HepG2 (cell line): ENCODE measurements around the gene RPL37A. TPM values are rescaled to one million over a fixed set of nuclear protein-coding genes. Genes with fewer than 3 reads are reported as not detected.
A peak's percentile ranks its signal among the peaks of the same experiment; 100 is the strongest.

ENCODE experiments used
- ATAC-seq: fragments of 200-7000 bp; cut with Tn5 transposase; 3 replicates; pipeline ENCODE4 v1.9.1; 2020; ENCODE audit warnings: mild to moderate bottlenecking, moderate library complexity
- BruUV-seq: library from RNA; stranded (reverse); fragments of 400-500 nt; replicated peaks from 2 replicates; lab custom pipeline; 2021; lab: Mats Ljungman, UMichigan
- CTCF ChIA-PET: fragments of 300-600 bp; formaldehyde crosslinking; extraction: SDS; loops from one replicate; lab custom pipeline; 2021; ENCODE audit warnings: low total read pairs, inconsistent platforms, low intra/inter-chr PET ratio; lab: Yijun Ruan, JAX
- POLR2A ChIA-PET: fragments of 350-600 bp; sonication (Branson Sonifier 250); formaldehyde crosslinking; loops from one replicate; lab custom pipeline; 2020; ENCODE audit warnings: antibody characterized with exemption, inconsistent platforms; lab: Yijun Ruan, JAX
- DNase-seq: peaks from one replicate; pipeline ENCODE4 v3.0.0-alpha.2; 2015; ENCODE audit warnings: low spot score
- FAIRE-seq: peaks from 3 replicates; lab custom pipeline; 2011; peaks lifted over from hg19 to GRCh38; lab: Jason Lieb, UNC
- H2AFZ ChIP-seq: one replicate; pipeline ENCODE4 v1.6.1; 2011; ENCODE audit warnings: low read length, inconsistent platforms
- H3K27ac ChIP-seq: fragments of 300-600 bp; 3 replicates; pipeline ENCODE4 v1.8.0; 2011; ENCODE audit warnings: mixed run types, mild to moderate bottlenecking, mixed read lengths, low read length, inconsistent platforms; ENCODE audit not compliant: insufficient read depth; ENCODE audit errors: extremely low read length
- H3K27me3 ChIP-seq, 2 experiments: fragments of 200-600 bp in 1 of 2; 2 replicates in 1 of 2; 3 replicates in 1 of 2; pipeline versions ENCODE4 v1.6.0 to v1.8.0; 2011; ENCODE audit warnings: low read length in 2 of 2, mild to moderate bottlenecking in 2 of 2, moderate library complexity in 2 of 2, inconsistent platforms in 1 of 2; ENCODE audit not compliant: insufficient read depth in 2 of 2, control insufficient read depth in 1 of 2
- H3K36me3 ChIP-seq, 2 experiments: fragments of 200-600 bp in 1 of 2; replicated peaks in 1 of 2; 2 replicates in 1 of 2; 3 replicates in 1 of 2; pipeline versions ENCODE4 v1.5.1 to v1.8.0; 2011; ENCODE audit warnings: low read length in 2 of 2, inconsistent platforms in 1 of 2; ENCODE audit not compliant: insufficient read depth in 2 of 2, control insufficient read depth in 1 of 2
- H3K4me1 ChIP-seq: 2 replicates; pipeline ENCODE4 v1.5.1; 2012; ENCODE audit warnings: low read length, inconsistent platforms; ENCODE audit not compliant: insufficient read depth
- H3K4me2 ChIP-seq: 2 replicates; pipeline ENCODE4 v1.6.0; 2011; ENCODE audit warnings: low read depth, low read length, inconsistent platforms
- H3K4me3 ChIP-seq, 3 experiments: fragments of 200-600 bp in 1 of 3; sonication (generic), shearing (Covaris generic) in 1 of 3; replicated peaks in 1 of 3; 2 replicates each; pipeline ENCODE4 v1.5.1; 2011 to 2016; ENCODE audit warnings: low read length in 3 of 3, inconsistent platforms in 2 of 3, low read depth in 2 of 3, mild to moderate bottlenecking in 2 of 3, control low read depth in 1 of 3, mixed read lengths in 1 of 3; ENCODE audit not compliant: insufficient read depth in 1 of 3
- H3K79me2 ChIP-seq: one replicate; pipeline ENCODE4 v1.6.1; 2011; ENCODE audit warnings: low read length, inconsistent platforms; ENCODE audit not compliant: insufficient read depth
- H3K9ac ChIP-seq: 2 replicates; pipeline ENCODE4 v1.6.0; 2011; ENCODE audit warnings: mild to moderate bottlenecking, low read depth, low read length, inconsistent platforms; ENCODE audit not compliant: insufficient read depth
- H3K9me3 ChIP-seq: 2 replicates; pipeline ENCODE4 v1.5.1; 2012; ENCODE audit warnings: mild to moderate bottlenecking, low read length
- H4K20me1 ChIP-seq: 2 replicates; pipeline ENCODE4 v1.6.0; 2011; ENCODE audit warnings: inconsistent platforms, mild to moderate bottlenecking, low read length, moderate library complexity; ENCODE audit not compliant: insufficient read depth
- FOXJ3 ChIP-seq: sonication (generic); formaldehyde crosslinking; IDR thresholded peaks from 2 replicates; pipeline ENCODE4 v1.4.0; 2020; ENCODE audit warnings: missing genetic modification reagents, mild to moderate bottlenecking, borderline replicate concordance
- HNRNPLL ChIP-seq: fragments of 200-400 bp; formaldehyde crosslinking; IDR thresholded peaks from 2 replicates; pipeline ENCODE4 v1.6.1; 2017; ENCODE audit warnings: mild to moderate bottlenecking, low read depth, low read length; ENCODE audit not compliant: poor library complexity, severe bottlenecking
- POLR2G ChIP-seq: fragments of 200-400 bp; formaldehyde crosslinking; IDR thresholded peaks from 2 replicates; pipeline ENCODE4 v1.6.1; 2018; ENCODE audit warnings: mild to moderate bottlenecking, low read depth, low read length, moderate library complexity
- TOE1 ChIP-seq: sonication (generic); formaldehyde crosslinking; IDR thresholded peaks from 2 replicates; pipeline ENCODE4 v1.4.0; 2020; ENCODE audit warnings: mild to moderate bottlenecking, missing genetic modification reagents
- WGBS: methylation state at CpG from one replicate; pipeline ENCODE4 v1.1.6; 2017; ENCODE audit warnings: low lambda C conversion rate; 5-methylcytosine and 5-hydroxymethylcytosine counted together
- in situ Hi-C: cut with HindIII; loops from 2 replicates; pipeline ENCODE4 v1.10.0; 2017; ENCODE audit warnings: low pct_unique_long_range_greater_than_20kb; ENCODE audit not compliant: extremely low pct_ligation_motif_present
- intact Hi-C: fragments of 100-400 bp; cut with micrococcal nuclease; formaldehyde crosslinking; loops from one replicate; pipeline ENCODE4 v1.10.0; 2022; ENCODE audit not compliant: unreplicated experiment
- polyA plus RNA-seq, 8 experiments: library from polyadenylated mRNA; depleted of rRNA in 3 of 8; stranded (reverse) in 7 of 8; unstranded in 1 of 8; fragments of >200 nt; fragmentation: Illumina TruSeq in 4 of 8; extraction: Trizol in 4 of 8; gene quantifications; 2 replicates each; pipeline versions ENCODE4 v1.2.1 to v1.2.3, GENCODE V29; 2011 to 2016; ENCODE audit warnings: low read depth in 4 of 8, missing spikeins in 1 of 8, mixed read lengths in 1 of 8; ENCODE audit not compliant: insufficient read depth in 1 of 8
- total RNA-seq, 5 experiments: library from RNA; depleted of rRNA; stranded (reverse); fragments of >200 nt; fragmentation: Illumina TruSeq; extraction: Trizol; gene quantifications; 2 replicates each; pipeline ENCODE4 v1.2.3, GENCODE V29; 2016; ENCODE audit warnings: low read depth in 1 of 5
- TF ChIP-seq, protein P1 (sequence below): sonication (generic); formaldehyde crosslinking; IDR thresholded peaks from 2 replicates; pipeline ENCODE4 v1.5.0; 2020; ENCODE audit warnings: missing genetic modification reagents, mild to moderate bottlenecking, borderline replicate concordance
- TF ChIP-seq, protein P2 (sequence below): sonication (generic); formaldehyde crosslinking; IDR thresholded peaks from 2 replicates; pipeline ENCODE4 v1.5.1; 2020; ENCODE audit warnings: mild to moderate bottlenecking, missing genetic modification reagents

The RPL37A gene
- total and polyA plus RNA-seq, 2 of the 13 experiments (the other 11 are each of a cell fraction or from before 2014, with no cell fraction given) = 6,902 to 7,910 TPM

DNA sequence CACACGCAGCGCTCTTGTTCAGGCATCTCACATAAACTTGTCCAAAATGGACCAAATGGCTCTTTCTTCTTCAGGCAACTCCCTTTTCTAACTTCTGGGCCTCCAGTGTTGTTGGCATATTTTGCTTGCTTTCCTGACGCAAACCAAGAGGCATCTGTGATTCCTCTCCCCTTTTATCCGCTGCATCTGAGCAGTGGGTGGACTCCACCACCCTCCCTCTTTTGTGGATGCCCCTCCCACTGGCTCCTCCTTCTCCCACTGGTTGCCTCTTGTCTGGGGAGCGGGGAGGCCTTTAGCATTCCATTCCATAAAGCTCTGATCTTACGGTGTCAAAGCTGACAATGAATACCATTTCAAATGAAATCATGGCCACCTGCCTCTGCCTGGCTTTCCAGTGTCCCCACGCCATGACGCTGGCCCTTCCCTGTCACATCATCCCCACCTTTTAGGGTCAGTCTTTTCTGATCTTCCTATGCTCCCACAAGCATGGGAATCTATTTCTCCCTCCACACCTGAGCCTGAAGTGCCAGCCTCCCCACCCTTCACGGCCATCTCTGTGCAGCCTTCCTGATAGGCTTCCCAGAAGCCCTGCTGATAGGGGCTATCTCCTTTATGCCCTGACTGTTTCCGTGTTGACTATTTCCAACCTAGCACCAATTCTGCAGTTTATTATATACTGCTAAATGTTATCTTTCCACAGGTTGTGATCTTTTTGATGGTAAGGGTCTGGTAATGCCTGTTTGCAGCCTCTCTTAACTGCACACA is 51.5 kb downstream of the RPL37A start:
- intact Hi-C loops (no loop called here), in situ Hi-C loops (no loop called here)
- BruUV-seq = no TSS peak
- H3K27ac ChIP-seq = no peak overlapping the region
- DNase-seq = no peak
- no peak overlapping the region for H3K4me3 ChIP-seq
- WGBS = 68% methylated on average over 10 of the region's 10 CpGs
- ChIA-PET POLR2A (interaction anchor here (1.6 kb wide), 1 partner anchor 22 kb away, joined by 4 read pairs; no protein-coding TSS in a partner anchor), CTCF (no interaction called here)
- no peaks in the 10 kb centered on the region for H3K36me3 ChIP-seq
- TF ChIP-seq, protein P1, sequence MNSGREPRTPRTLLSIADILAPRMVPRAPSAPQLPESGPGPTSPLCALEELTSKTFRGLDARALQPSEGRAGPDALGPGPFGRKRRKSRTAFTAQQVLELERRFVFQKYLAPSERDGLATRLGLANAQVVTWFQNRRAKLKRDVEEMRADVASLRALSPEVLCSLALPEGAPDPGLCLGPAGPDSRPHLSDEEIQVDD (CRISPR knock-in tag) = 0 out of 2 replicates have a peak, but pooled peaks have one; percentile 31
- TF ChIP-seq FOXJ3 (CRISPR knock-in tag) (no peak), HNRNPLL (no peak), TOE1 (no peak), POLR2G (no peak)
- TF ChIP-seq, protein P2, sequence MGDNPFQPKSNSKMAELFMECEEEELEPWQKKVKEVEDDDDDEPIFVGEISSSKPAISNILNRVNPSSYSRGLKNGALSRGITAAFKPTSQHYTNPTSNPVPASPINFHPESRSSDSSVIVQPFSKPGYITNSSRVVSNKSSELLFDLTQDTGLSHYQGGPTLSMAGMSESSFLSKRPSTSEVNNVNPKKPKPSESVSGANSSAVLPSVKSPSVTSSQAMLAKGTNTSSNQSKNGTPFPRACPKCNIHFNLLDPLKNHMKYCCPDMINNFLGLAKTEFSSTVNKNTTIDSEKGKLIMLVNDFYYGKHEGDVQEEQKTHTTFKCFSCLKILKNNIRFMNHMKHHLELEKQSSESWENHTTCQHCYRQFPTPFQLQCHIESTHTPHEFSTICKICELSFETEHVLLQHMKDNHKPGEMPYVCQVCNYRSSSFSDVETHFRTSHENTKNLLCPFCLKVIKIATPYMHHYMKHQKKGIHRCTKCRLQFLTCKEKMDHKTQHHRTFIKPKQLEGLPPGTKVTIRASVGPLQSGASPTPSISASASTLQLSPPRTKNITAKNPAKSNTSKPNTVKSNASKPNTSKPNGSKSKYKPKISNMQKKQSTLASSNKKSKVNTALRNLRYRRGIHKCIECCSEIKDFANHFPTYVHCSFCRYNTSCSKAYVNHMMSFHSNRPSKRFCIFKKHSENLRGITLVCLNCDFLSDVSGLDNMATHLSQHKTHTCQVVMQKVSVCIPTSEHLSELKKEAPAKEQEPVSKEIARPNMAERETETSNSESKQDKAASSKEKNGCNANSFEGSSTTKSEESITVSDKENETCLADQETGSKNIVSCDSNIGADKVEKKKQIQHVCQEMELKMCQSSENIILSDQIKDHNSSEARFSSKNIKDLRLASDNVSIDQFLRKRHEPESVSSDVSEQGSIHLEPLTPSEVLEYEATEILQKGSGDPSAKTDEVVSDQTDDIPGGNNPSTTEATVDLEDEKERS = no peak
- H3K4me1 ChIP-seq = peaks cover 52% of the 10 kb centered on the region
- H3K27me3 ChIP-seq = peaks cover 0 to 8% of the 10 kb centered on the region in 2 experiments; a peak in 1 of 5 replicates
- FAIRE-seq = no peak
- no peak overlapping the region for H2AFZ ChIP-seq
- H3K79me2 ChIP-seq = no peaks in the 10 kb centered on the region
- H4K20me1 ChIP-seq = no peaks in the 10 kb centered on the region
- no peak overlapping the region for H3K9ac ChIP-seq
- no peak for ATAC-seq
- H3K9me3 ChIP-seq = no peaks in the 10 kb centered on the region
- no peak overlapping the region for H3K4me2 ChIP-seq
